ENCODE measurements around the gene MBIP.

The MBIP gene

GRCh38 chr14:36300337-36300736 is 20.1 kb downstream of the MBIP start:
- DNase-seq (ENCODE audit: low read depth), result peak; percentile 21
- H3K4me3 ChIP-seq (ENCODE audit: low read length), result no peak overlapping the region
- TF ChIP-seq CTCF (conservative IDR thresholded peaks at IDR 0.05; ENCODE audit: low read depth, low read length), result no peak

GRCh38 chr14:36295642-36296627 is 24.5 kb downstream of the MBIP start:
- TF ChIP-seq CTCF (conservative IDR thresholded peaks at IDR 0.05; ENCODE audit: low read depth, low read length), result no peak
- H3K4me3 ChIP-seq (ENCODE audit: low read length), result no peak overlapping the region
- DNase-seq (ENCODE audit: low read depth), result no peak

GRCh38 chr14:36294543-36294942 is 25.9 kb downstream of the MBIP start:
- DNase-seq (ENCODE audit: low read depth), result no peak
- H3K4me3 ChIP-seq (ENCODE audit: low read length), result no peak overlapping the region
- no peak for TF ChIP-seq CTCF (conservative IDR thresholded peaks at IDR 0.05; ENCODE audit: low read depth, low read length)

- TF ChIP-seq CTCF (conservative IDR thresholded peaks at IDR 0.05; ENCODE audit: low read depth, low read length), result no peak
- peak; percentile 25 for DNase-seq (ENCODE audit: low read depth)
- H3K4me3 ChIP-seq (ENCODE audit: low read length), result no peak overlapping the region
These were observed 26.6 kb downstream of the MBIP start for GRCh38 chr14:36293824-36294223.

- no peak for TF ChIP-seq CTCF (conservative IDR thresholded peaks at IDR 0.05; ENCODE audit: low read depth, low read length)
- DNase-seq (ENCODE audit: low read depth), result no peak
- no peak overlapping the region for H3K4me3 ChIP-seq (ENCODE audit: low read length)
These were observed 30.5 kb downstream of the MBIP start for GRCh38 chr14:36289954-36290353.

GRCh38 chr14:36288496-36288895 is 31.9 kb downstream of the MBIP start:
- TF ChIP-seq CTCF (conservative IDR thresholded peaks at IDR 0.05; ENCODE audit: low read depth, low read length), result no peak
- no peak for DNase-seq (ENCODE audit: low read depth)
- no peak overlapping the region for H3K4me3 ChIP-seq (ENCODE audit: low read length)
